ENCODE results near the gene CCNI2.
A peak's percentile ranks its signal among the peaks of the same experiment; 100 is the strongest.

CCNI2 gene

DNA sequence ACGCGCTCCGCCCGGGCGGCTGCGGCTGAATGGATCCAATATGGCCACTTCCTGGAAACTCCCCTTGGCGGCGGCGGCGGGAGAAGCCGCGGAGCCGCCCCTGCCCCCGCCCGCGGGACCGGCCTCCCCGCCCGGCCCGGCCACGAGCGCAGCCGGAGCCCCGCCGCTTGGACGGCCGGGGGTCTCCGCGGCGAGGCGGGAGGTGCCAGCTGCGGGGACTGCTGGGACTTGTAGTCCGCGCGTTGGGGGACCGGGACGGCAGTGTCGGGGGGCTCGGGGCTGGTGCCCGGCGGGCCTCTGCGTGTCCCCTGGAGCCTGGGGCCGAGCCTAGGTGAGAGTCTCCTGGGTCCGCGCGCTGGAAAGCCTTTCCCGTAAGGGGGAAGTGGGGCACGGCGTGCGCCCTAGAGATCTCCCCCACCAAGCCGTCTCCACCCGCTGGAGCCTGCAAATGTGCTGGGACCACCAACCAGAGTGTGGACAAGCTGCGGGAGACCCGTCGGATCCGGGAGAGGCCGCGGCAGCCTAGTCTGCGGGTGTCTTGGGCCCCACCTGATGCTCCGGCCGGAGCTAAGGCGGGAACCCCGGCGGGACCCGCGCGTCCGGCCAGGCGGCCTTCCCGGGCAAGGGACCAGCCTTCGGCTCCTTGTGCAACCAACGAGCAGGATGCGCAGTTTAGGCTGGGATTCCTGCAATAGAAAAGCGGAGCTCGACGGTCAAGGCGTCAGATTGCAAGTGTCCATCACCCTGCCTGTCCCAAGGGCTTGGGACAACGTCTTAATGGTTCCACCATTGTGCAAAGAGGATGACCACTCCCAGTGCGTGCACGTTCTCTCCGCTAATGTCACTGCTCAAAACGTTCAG lies 30.2 kb downstream of the CCNI2 start, which contains the start of gene SEPTIN8:
SEPTIN8 (minus strand) TSS at position 31 of the 861 bp plus-strand sequence. CDS start 102 bp downstream, outside the sequence.
- H3K79me2 ChIP-seq = peaks cover 6% of the 10 kb centered on the region
- no peaks in the 10 kb centered on the region for H3K9me3 ChIP-seq (ENCODE audit: control insufficient read depth, low read length)
- TF ChIP-seq, protein P1, sequence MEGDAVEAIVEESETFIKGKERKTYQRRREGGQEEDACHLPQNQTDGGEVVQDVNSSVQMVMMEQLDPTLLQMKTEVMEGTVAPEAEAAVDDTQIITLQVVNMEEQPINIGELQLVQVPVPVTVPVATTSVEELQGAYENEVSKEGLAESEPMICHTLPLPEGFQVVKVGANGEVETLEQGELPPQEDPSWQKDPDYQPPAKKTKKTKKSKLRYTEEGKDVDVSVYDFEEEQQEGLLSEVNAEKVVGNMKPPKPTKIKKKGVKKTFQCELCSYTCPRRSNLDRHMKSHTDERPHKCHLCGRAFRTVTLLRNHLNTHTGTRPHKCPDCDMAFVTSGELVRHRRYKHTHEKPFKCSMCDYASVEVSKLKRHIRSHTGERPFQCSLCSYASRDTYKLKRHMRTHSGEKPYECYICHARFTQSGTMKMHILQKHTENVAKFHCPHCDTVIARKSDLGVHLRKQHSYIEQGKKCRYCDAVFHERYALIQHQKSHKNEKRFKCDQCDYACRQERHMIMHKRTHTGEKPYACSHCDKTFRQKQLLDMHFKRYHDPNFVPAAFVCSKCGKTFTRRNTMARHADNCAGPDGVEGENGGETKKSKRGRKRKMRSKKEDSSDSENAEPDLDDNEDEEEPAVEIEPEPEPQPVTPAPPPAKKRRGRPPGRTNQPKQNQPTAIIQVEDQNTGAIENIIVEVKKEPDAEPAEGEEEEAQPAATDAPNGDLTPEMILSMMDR (IDR thresholded peaks at IDR 0.05) = no peak
- no peaks in the 10 kb centered on the region for H3K36me3 ChIP-seq (ENCODE audit: control insufficient read depth, insufficient read depth, low read length)
- peak within 1 kb of the TSS; percentile 70 for H3K4me3 ChIP-seq (ENCODE audit: low read depth, low read length)
- peak within 1 kb of the TSS; percentile 95 for H2AFZ ChIP-seq
- H3K4me2 ChIP-seq (ENCODE audit: low read length) = peak within 1 kb of the TSS; percentile 85
- peak within 1 kb of the TSS; percentile 62 for H3K27ac ChIP-seq
- H3K27me3 ChIP-seq (ENCODE audit: control insufficient read depth, insufficient read depth, low read length) = no peaks in the 10 kb centered on the region
- peak within 1 kb of the TSS; percentile 25 for H3K9ac ChIP-seq
- H3K4me1 ChIP-seq = peaks cover 34% of the 10 kb centered on the region

DNA sequence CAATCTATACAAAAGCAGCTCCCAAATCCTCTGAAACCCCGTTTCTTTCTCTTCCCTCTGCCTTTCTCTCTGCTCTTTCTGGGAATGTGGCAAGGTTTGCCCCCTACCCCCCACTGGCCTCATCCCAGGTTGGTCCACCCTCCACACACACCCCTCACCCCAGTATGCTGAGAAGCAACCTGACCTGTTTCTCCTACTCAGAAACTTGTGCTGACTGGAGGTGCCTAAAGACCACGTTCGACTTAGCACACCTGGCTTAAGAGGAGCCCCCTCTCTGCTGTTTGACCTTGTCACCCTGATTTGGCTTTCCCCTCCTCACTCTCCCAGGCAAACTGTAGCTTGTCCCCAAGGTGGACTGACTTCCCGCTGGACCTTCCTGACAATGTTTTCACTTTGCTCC lies 30.9 kb downstream of the CCNI2 start:
- Histone ChIP-seq H3K27me3 (ENCODE audit: control insufficient read depth, insufficient read depth, low read length) (no peaks in the 10 kb centered on the region), H3K36me3 (ENCODE audit: control insufficient read depth, insufficient read depth, low read length) (no peaks in the 10 kb centered on the region), H2AFZ (peak overlapping the region; percentile 95), H3K27ac (no peak overlapping the region), H3K4me1 (peaks cover 27% of the 10 kb centered on the region), H3K4me3 (ENCODE audit: low read depth, low read length) (peak overlapping the region; percentile 70), H3K79me2 (peaks cover 4% of the 10 kb centered on the region), H3K4me2 (ENCODE audit: low read length) (no peak overlapping the region), H3K9ac (no peak overlapping the region), H3K9me3 (ENCODE audit: control insufficient read depth, low read length) (no peaks in the 10 kb centered on the region)
- TF ChIP-seq, protein P1 (IDR thresholded peaks at IDR 0.05) = no peak

DNA sequence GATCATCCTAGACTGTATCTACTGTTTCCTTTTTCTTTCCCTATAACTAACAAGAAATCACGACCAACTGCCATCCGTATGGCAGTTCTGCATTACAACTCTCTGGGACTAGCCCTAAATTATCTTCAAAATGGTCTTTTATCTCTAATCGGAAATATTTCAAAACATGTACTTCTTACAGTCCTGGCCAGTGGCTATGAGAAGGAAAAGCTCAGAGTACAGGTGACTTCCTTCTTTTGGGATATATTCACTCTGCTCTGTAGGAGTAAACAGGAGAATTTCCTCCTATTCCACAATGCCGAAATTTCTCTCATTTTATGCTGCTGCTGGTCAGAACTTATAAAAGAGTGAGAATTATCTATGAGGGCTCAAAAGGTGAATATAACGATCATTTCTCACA lies 31.6 kb downstream of the CCNI2 start:
- TF ChIP-seq, protein P1 (IDR thresholded peaks at IDR 0.05) = no peak
- Histone ChIP-seq H3K79me2 (no peaks in the 10 kb centered on the region), H3K27me3 (ENCODE audit: control insufficient read depth, insufficient read depth, low read length) (no peaks in the 10 kb centered on the region), H2AFZ (no peak overlapping the region), H3K9me3 (ENCODE audit: control insufficient read depth, low read length) (no peaks in the 10 kb centered on the region), H3K4me3 (ENCODE audit: low read depth, low read length) (no peak overlapping the region), H3K27ac (no peak overlapping the region), H3K36me3 (ENCODE audit: control insufficient read depth, insufficient read depth, low read length) (no peaks in the 10 kb centered on the region), H3K9ac (no peak overlapping the region), H3K4me2 (ENCODE audit: low read length) (no peak overlapping the region), H3K4me1 (peaks cover 19% of the 10 kb centered on the region)

DNA sequence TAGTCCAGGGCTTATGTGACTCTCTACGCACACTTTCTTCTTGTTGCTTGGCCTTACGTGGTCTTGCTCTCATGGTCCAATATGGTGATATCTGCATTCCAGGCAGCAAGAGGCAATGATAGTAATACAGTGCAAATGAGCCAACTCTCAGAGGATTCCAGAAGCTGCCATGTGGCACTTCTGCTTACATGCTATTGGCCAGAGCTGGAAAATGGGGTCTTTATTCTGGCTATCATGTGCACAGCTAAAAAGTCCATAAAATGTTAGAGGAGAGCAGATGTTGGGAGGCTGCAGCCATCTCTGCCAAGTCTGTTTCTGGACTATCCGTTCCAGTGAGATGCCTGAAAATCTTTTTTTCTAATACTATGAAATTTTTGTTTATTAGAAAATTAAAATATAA lies 32.7 kb downstream of the CCNI2 start:
- Histone ChIP-seq H3K4me2 (ENCODE audit: low read length) (no peak overlapping the region), H3K36me3 (ENCODE audit: control insufficient read depth, insufficient read depth, low read length) (no peaks in the 10 kb centered on the region), H3K9ac (no peak overlapping the region), H3K4me1 (peaks cover 8% of the 10 kb centered on the region), H2AFZ (no peak overlapping the region), H3K27ac (no peak overlapping the region), H3K79me2 (no peaks in the 10 kb centered on the region), H3K9me3 (ENCODE audit: control insufficient read depth, low read length) (no peaks in the 10 kb centered on the region), H3K27me3 (ENCODE audit: control insufficient read depth, insufficient read depth, low read length) (no peaks in the 10 kb centered on the region), H3K4me3 (ENCODE audit: low read depth, low read length) (no peak overlapping the region)
- TF ChIP-seq, protein P1 (IDR thresholded peaks at IDR 0.05) = no peak

Measured in parathyroid adenoma (tissue), 2 donors.